Right lobe of liver (tissue), 6 donors: ENCODE data around the gene AP4E1. TPM values are rescaled to one million over a fixed set of nuclear protein-coding genes. Genes with fewer than 3 reads are reported as not detected.
"Not testable (repeated sequence)": the region's sequence is repeated elsewhere in the genome, so short reads cannot be mapped to it uniquely, and the experiment has no call there.

Source experiments
- ATAC-seq, 4 donors: fragments of 200-7000 bp; cut with Tn5 transposase; one replicate each; pipeline ENCODE4 v1.9.1; 2020; ENCODE audit warnings: mild to moderate bottlenecking in 4 of 4, moderate library complexity in 4 of 4
- DNase-seq, 3 donors: peaks; one replicate each; pipeline ENCODE4 v3.0.0-alpha.2; 2020
- H3K27ac ChIP-seq, 3 donors: fragments of 200-600 bp; one replicate each; pipeline ENCODE4 v1.8.0; 2022
- H3K27me3 ChIP-seq, 2 donors: fragments of 200-600 bp; one replicate each; pipeline ENCODE4 v1.8.0; 2022
- H3K36me3 ChIP-seq, 4 donors: fragments of 200-600 bp; sonication (generic) in 1 of 4; one replicate each; pipeline versions ENCODE4 v1.5.1 to v1.8.0; 2017 to 2022; ENCODE audit warnings: control low read depth in 1 of 4
- H3K4me1 ChIP-seq, 4 donors: fragments of 200-600 bp; sonication (generic) in 1 of 4; one replicate each; pipeline versions ENCODE4 v1.5.1 to v1.8.0; 2017 to 2022; ENCODE audit warnings: control low read depth in 1 of 4
- H3K4me3 ChIP-seq, 3 donors: fragments of 200-600 bp; one replicate each; pipeline ENCODE4 v1.8.0; 2022
- H3K9me3 ChIP-seq, 4 donors: fragments of 200-600 bp; sonication (generic) in 1 of 4; one replicate each; pipeline versions ENCODE4 v1.5.1 to v1.8.0; 2017 to 2022; ENCODE audit warnings: control low read depth in 1 of 4
- CTCF ChIP-seq, 4 donors: fragments of 200-600 bp in 3 of 4; fragments of 450-650 bp in 1 of 4; IDR thresholded peaks; one replicate each; pipeline versions ENCODE4 v1.5.1 to v1.8.0; 2016 to 2022; ENCODE audit warnings: antibody characterized with exemption in 4 of 4, mild to moderate bottlenecking in 2 of 4
- POLR2A ChIP-seq: fragments of 450-650 bp; IDR thresholded peaks from one replicate; pipeline ENCODE4 v1.6.1; 2017; ENCODE audit warnings: antibody characterized with exemption, mild to moderate bottlenecking
- WGBS: methylation state at CpG from one replicate; pipeline ENCODE4 v1.1.6; 2018; ENCODE audit warnings: low coverage, low lambda C conversion rate; ENCODE audit not compliant: insufficient coverage; ENCODE audit errors: missing lambda C conversion rate; 5-methylcytosine and 5-hydroxymethylcytosine counted together
- intact Hi-C, 2 donors: fragments of 100-400 bp; cut with DNase I; formaldehyde crosslinking; loops; one replicate each; pipeline versions ENCODE4 v1.11.2 to v1.14.1; 2022
- total RNA-seq, 6 experiments: library from RNA; depleted of rRNA in 2 of 6; stranded (reverse); fragments of >200 nt in 2 of 6; fragmentation: NEBNext Ultra II Directional in 3 of 6; extraction: Animal tissue kit (Norgen Biotek cat#: 25700) in 3 of 6; gene quantifications; one replicate each; pipeline versions ENCODE4 v1.1.0 to v1.2.4, GENCODE V29; 2016 to 2023
- donor health status: DM: no; HTN: yes; CAD: no.
- donor health status: DM: no; HTN: no; CAD: no.
- donor health status: DM: no; HTN: no; CAD: no.
- donor health status: DM: no; HTN: yes; CAD: no.
- donor health status: DM: no; HTN: yes; CAD: no.

AP4E1 gene
- total RNA-seq, 6 experiments from 2014 or later, result 4.2 to 5.4 (median 5.0) TPM

- Histone ChIP-seq H3K27me3 (no peaks in the 10 kb centered on the region), H3K4me1 (no peaks in the 10 kb centered on the region), H3K36me3 (no peaks in the 10 kb centered on the region), H3K27ac (no peak overlapping the region), H3K4me3 (no peak overlapping the region), H3K9me3 (no peaks in the 10 kb centered on the region)
- ATAC-seq, result no peak
- 94% methylated on average over 4 of the region's 5 CpGs for WGBS
- intact Hi-C loops, result no loop called here
- no peak for DNase-seq
- no peak for TF ChIP-seq CTCF (IDR thresholded peaks at IDR 0.05)
- no peak for TF ChIP-seq POLR2A
Measured at GRCh38 chr15:50890751-50891150, 17.7 kb upstream of the AP4E1 start.

GRCh38 chr15:50891159-50891558, 17.3 kb upstream of the AP4E1 start:
- WGBS, result 92% methylated on average over 1 of the region's 1 CpG
- no peaks in the 10 kb centered on the region for H3K9me3 ChIP-seq
- intact Hi-C loops, result no loop called here
- TF ChIP-seq POLR2A (no peak), CTCF (IDR thresholded peaks at IDR 0.05) (no peak)
- H3K27me3 ChIP-seq, result no peaks in the 10 kb centered on the region
- H3K27ac ChIP-seq, result no peak overlapping the region
- H3K36me3 ChIP-seq, result no peaks in the 10 kb centered on the region
- DNase-seq (no peak), ATAC-seq (no peak)
- H3K4me3 ChIP-seq, result no peak overlapping the region
- H3K4me1 ChIP-seq, result no peaks in the 10 kb centered on the region

- TF ChIP-seq POLR2A, result no peak
- TF ChIP-seq CTCF (IDR thresholded peaks at IDR 0.05), result no peak
- DNase-seq, result no peak
- Histone ChIP-seq H3K4me1 (no peaks in the 10 kb centered on the region), H3K27ac (no peak overlapping the region), H3K27me3 (no peaks in the 10 kb centered on the region), H3K9me3 (no peaks in the 10 kb centered on the region), H3K4me3 (no peak overlapping the region), H3K36me3 (no peaks in the 10 kb centered on the region)
- 100% methylated on average over 2 of the region's 3 CpGs for WGBS
- intact Hi-C loops, result no loop called here
- no peak for ATAC-seq
Measured at GRCh38 chr15:50893976-50894375, 14.5 kb upstream of the AP4E1 start.

GRCh38 chr15:50901390-50901789, 7.1 kb upstream of the AP4E1 start:
- ATAC-seq, intact Hi-C loops, H3K36me3 ChIP-seq, DNase-seq, H3K9me3 ChIP-seq, H3K4me1 ChIP-seq, H3K4me3 ChIP-seq, H3K27ac ChIP-seq, H3K27me3 ChIP-seq: not testable (repeated sequence)
- 75% methylated on average over 1 of the region's 8 CpGs for WGBS

GRCh38 chr15:50904211-50904610, 4.3 kb upstream of the AP4E1 start:
- Histone ChIP-seq H3K27ac (no peak overlapping the region), H3K4me3 (no peak overlapping the region), H3K36me3 (no peaks in the 10 kb centered on the region), H3K27me3 (no peaks in the 10 kb centered on the region), H3K9me3 (no peaks in the 10 kb centered on the region), H3K4me1 (peaks cover 0 to under 1% (median 0%) of the 10 kb centered on the region in 4 donors)
- ATAC-seq (no peak), DNase-seq (no peak)
- no peak for TF ChIP-seq POLR2A
- no peak for TF ChIP-seq CTCF (IDR thresholded peaks at IDR 0.05)
- intact Hi-C loops, result no loop called here
